Urothelium cell line (cell line): ENCODE results near the gene RPLP2.
A peak's percentile ranks its signal among the peaks of the same experiment; 100 is the strongest.

ENCODE experiments used
- DNase-seq: peaks from one replicate; pipeline ENCODE4 v3.0.0; 2011; ENCODE audit warnings: low spot score, mixed read lengths
- FAIRE-seq: peaks from 2 replicates; lab custom pipeline; 2011; peaks lifted over from hg19 to GRCh38; lab: Jason Lieb, UNC

RPLP2 gene

GRCh38 chr11:790721-791564 is 18.8 kb upstream of the RPLP2 start:
- FAIRE-seq (no peak), DNase-seq (peak; percentile 12)

DNA sequence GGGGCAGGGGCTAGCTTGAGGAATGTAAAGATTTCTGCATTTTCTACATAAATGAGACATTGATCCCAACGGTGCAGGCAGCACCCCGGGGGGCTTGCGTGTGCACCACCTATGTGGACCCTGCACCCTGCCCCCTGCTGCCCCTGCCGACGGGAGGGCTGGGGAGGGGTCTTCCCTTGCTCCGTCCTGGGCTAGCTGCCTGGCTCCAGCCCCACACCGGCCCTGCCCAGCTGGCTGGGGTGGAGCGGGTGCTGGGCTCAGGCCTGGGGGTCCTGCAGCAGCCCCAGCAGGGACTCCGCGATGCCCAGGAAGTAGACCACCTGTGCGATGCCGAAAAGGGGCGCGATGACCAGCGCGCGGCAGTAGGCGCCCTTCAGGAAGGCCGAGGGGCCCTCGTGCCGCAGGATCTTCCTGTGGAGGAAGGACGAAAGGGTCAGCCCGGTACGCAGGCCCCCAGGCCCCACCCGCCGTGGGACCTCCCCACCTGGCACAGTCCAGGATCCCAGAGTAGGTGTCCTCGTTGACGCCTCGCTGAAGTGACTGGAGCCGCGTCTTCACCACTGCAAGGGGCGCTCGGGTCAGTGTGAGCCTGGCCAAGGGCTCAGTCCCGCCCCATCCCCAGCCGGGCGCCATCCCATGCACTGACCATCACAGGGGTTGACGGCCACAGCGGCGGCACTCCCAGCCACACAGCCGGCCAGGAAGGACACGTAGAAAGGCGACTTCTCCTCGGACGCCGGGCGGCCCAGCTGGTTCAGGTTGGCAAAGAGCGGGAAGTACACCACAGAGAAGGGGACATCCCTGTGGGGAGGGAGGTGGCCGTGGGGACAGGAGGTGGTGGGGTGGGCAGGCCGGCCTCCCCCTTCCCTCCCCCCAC is 17.9 kb upstream of the RPLP2 start:
- FAIRE-seq (no peak), DNase-seq (no peak)

DNA sequence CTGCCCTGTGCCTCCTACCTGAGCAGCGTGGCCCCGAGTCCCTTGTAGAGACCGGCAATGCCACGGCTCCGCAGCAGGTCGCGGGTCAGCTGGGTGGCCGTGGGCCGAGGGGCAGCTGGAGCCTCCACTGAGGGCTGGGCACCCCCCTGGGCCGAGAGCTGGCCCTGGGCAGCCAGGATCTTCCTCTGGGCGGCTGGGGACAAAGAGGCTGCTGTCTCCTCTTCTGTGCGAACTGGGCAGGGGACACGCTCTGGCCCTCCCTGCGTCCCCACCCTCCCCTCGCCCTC is 17.3 kb upstream of the RPLP2 start:
- no peak for FAIRE-seq

DNA sequence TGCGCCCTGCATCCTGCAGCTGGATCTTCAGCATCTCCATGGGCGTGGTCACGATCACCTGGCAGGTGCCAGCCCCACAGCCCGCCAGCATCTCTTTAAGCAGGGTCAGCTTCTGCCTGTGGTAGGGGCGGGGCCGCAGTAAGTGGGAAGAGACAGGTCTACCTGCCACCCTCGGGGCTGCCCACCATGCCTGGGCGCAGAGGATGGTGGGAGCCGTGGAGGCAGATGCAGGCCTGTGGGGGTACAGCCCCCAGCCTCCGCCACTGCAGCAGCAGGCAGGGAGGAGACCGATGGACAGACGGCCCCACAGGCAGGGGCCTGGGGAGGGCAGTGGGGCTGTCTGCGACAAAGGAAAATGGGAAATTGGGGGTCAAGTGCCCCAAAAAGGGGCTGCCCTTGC is 16.9 kb upstream of the RPLP2 start:
- FAIRE-seq (no peak), DNase-seq (no peak)

More for the DNA sequence above, 17.3 kb upstream of the RPLP2 start:
- no peak for DNase-seq

GRCh38 chr11:793556-793955 is 16.2 kb upstream of the RPLP2 start:
- FAIRE-seq, result no peak
- no peak for DNase-seq

- FAIRE-seq, result no peak
- DNase-seq, result no peak
These were observed 15.6 kb upstream of the RPLP2 start for GRCh38 chr11:794013-794765.

- DNase-seq (peak; percentile 32), FAIRE-seq (no peak)
These were observed 14.8 kb upstream of the RPLP2 start for GRCh38 chr11:794766-795633.

- peak; percentile 75 for DNase-seq
- FAIRE-seq, result no peak
These were observed 13.9 kb upstream of the RPLP2 start for GRCh38 chr11:795634-796564.

- DNase-seq, result no peak
- no peak for FAIRE-seq
These were observed 13.0 kb upstream of the RPLP2 start for GRCh38 chr11:796565-797295.

GRCh38 chr11:797296-798092 is 12.3 kb upstream of the RPLP2 start:
- DNase-seq (peak; percentile 71), FAIRE-seq (no peak)

- FAIRE-seq, result peak; percentile 37
These were observed 11.6 kb upstream of the RPLP2 start, which contains the start of gene SLC25A22 for GRCh38 chr11:798093-798713. Gene SLC25A22, minus strand, starts transcription at chr11:798281. Its CDS starts 3,275 bp downstream, at chr11:795006.

DNA sequence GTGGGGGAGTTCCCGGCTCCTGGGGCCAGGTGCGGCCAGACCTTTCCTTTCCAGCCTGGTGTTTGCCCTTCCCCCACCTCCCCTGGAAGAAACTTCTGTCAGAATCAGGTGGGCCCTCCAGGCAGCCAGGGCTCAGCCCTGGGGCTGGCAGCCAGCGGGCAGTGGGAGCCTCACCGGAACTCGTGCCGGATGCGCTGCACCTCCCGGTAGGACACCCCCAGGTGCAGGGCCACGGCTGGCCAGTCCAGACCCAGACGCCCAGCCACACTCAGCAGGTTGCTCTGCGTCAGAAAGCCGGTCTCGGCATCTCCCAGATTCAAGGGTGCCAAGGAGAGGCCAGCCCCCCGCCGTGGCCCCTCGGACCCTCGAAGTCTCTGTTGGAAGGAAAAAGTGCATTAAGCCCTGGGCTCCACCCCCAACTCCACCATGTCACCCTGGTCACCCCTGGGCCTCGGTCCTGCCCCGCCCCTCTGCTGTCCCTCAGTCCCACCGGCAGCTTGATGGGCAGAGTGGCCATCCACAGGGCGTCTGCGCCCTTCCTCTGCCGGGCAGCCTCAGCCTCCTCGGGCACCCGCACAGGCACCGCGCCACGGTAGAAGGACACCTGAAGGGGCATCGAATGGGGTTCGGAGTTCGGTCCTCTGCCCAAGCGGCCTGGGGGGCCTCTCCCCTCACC is 10.0 kb upstream of the RPLP2 start:
- FAIRE-seq (no peak), DNase-seq (no peak)

More at GRCh38 chr11:798093-798713, 11.6 kb upstream of the RPLP2 start, which contains the start of gene SLC25A22:
- peak; percentile 85 for DNase-seq

DNA sequence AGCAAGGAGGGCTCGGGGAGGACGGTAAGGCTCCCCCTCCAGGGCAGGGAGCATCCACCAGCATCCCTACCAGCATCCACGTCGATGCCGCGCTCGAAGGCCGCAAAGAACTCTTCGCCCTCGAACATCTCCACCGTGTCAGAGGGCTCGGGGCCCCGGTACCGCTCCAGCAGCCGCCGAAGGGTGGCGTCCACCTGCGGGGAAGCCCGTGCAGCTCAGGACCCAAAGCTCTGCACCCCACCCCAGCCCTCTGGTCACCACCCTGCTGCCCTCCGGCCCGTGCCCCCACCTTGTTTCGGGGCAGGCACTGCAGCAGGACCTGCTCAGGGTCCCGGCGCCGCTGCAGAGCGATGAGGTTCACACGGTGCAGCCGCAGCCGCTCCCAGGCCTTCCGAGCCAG is 9.3 kb upstream of the RPLP2 start:
- DNase-seq (no peak), FAIRE-seq (no peak)

GRCh38 chr11:801097-801780 is 8.5 kb upstream of the RPLP2 start:
- no peak for DNase-seq
- no peak for FAIRE-seq

DNA sequence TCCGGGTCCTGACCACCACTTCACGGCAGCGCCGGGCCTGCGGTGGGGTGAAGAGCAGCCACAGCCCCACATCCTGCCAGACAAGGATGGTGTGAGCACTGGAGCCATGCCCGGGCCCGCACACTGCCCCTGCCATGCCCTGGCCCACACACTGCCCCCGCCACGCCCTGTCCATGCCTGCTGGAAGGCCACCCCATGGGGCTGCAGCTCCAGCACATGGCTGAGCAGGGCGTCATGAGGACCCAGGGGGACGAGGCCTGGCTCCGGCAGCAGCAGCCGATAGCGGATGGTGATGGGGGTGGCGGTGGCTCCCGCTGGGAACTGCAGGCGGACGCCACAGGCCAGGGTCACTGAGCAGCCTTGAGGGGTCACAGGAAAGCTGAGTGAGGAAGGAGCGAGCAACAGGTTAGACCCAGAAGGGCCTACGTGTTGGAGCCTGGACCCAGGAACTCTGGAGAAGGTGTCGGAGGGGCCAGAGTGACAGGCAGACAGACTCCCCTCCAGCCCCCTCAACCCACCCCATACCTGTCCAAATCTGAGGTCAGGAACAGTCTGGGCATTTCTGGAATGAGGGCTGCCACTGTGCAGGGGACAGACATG is 7.6 kb upstream of the RPLP2 start:
- FAIRE-seq, result no peak
- DNase-seq, result no peak
